HTR-8/SVneo (cell line): ENCODE results near the gene THSD7A.

Experiments used
- DNase-seq: peaks from one replicate; pipeline ENCODE4 v3.0.0; 2011; ENCODE audit warnings: low spot score, mixed read lengths; ENCODE audit not compliant: insufficient read length
- FAIRE-seq: peaks from 2 replicates; lab custom pipeline; 2011; peaks lifted over from hg19 to GRCh38; lab: Jason Lieb, UNC

The THSD7A gene

DNA sequence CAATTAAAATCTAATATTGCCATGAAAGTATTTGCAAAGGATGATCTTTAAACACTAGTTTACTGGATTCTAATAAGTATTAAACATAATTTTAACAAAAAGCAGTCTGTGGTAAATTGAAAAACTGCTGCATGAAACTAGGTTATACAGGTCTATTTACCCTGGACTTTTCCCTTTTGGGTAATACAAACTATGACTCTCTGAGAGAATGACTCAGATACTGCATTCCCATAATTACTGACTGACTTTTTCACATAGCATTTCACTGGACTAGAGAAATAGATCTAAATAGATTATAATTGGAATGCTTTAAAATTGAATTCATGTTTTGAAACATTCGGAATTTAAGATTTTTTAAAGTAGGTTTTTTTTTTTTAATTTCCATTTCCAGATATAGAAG, 395.7 kb downstream of the THSD7A start:
- FAIRE-seq, result no peak
- no peak for DNase-seq

GRCh38 chr7:11434366-11434765, 397.6 kb downstream of the THSD7A start:
- DNase-seq (no peak), FAIRE-seq (no peak)

GRCh38 chr7:11430841-11431240, 401.2 kb downstream of the THSD7A start:
- FAIRE-seq (no peak), DNase-seq (no peak)

DNA sequence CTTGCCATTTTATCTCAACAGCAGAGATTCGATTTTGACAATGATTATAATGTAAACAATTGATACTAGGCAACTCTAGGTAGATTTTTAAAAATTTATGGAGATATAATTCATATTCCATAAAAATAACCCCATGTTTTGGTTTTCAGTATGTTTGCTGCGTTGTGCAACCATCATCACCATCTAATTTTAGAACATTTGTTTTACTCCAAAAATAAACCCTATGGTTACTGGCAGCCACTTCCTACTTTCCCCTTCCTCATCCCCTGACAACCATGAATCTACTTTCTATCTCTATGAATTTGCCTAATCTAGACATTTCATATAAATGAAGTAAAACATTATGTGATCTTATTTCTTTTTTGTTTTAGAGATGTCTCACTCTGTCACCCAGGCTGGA, 401.9 kb downstream of the THSD7A start:
- no peak for DNase-seq
- FAIRE-seq, result no peak

- DNase-seq, result no peak
- FAIRE-seq, result no peak
Measured at GRCh38 chr7:11428877-11429581, 403.0 kb downstream of the THSD7A start.

GRCh38 chr7:11427686-11428273, 404.2 kb downstream of the THSD7A start:
- FAIRE-seq (no peak), DNase-seq (peak; percentile 15)

- FAIRE-seq, result no peak
Measured at GRCh38 chr7:11424006-11424405, 408.0 kb downstream of the THSD7A start.

GRCh38 chr7:11420049-11420448, 411.9 kb downstream of the THSD7A start:
- DNase-seq (no peak), FAIRE-seq (no peak)

More at GRCh38 chr7:11424006-11424405, 408.0 kb downstream of the THSD7A start:
- DNase-seq, result no peak

DNA sequence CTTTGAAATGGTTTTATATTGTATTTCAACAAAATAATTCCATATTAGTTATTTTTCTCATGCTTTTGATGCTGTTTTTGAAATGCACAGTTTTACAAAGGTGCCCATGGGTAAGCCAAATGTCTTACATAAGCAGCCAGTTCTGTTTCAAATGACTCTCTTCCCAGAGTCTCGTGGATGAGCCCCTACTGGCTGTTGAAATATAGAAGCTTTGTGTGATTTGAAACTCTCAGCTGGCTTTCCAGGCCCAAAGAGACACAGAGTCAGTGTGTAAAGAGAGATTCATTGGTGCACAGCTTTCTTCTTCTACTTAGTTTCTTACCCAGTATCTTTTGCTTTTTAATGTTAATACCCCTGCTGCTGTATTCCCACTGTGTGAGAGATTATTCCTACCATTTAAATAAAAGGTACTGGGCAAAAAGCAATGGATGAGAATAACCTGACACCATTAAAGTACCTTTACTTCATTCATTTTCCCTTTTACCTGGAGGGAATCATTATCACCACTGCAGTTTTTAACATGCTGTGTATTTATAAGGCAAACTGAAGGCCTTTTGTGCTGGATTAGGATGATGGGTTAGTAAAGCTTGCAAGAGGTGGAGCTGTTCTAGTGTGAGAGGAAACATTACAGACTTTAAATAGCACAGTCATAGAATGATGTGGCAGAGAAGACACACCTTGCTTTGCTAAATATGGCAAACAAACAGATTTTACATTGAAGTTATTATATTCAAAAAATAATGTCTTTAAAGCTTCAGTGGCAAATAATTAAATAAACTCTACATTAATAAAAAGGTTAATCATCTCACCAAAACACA, 415.1 kb downstream of the THSD7A start:
- no peak for FAIRE-seq
- no peak for DNase-seq

GRCh38 chr7:11415101-11415500, 416.9 kb downstream of the THSD7A start:
- DNase-seq (no peak), FAIRE-seq (no peak)

DNA sequence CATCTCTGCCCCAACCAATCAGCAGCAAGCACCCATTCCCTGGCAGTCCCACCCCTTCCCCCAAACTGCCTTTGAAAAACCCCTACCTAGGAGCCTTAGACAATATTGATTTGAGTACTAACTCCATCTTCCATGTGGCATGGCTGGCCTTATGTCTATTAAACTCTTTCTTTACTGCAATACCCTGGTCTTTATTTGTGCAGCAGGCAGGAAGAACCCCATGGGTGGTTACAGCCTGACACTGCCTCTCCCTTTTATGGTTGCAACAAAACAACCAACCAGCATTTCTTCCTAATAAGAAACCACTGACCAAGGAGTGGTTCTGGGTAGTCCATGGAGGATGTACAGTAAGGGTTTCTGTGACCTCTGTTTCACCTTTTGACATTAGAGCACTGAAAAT, 418.1 kb downstream of the THSD7A start:
- DNase-seq (no peak), FAIRE-seq (no peak)

DNA sequence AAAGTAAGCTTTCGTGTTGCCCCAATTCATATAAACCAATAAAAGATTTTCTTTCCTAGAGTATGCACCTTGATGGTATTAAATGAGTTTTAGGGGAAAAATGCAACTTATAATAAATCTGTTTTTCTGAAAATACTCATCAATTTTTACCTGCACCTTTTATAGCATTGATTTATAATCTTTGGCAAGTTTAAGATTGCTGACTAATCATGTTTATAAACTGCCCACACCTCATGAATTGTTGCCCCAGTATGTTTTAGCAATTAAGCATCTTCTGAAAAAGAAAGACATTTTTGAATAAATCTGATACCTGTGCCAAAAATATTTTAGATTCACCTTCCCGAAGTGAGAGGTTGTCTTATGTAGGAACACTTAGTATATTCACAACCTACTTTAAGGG, 420.0 kb downstream of the THSD7A start:
- no peak for FAIRE-seq
- DNase-seq, result no peak

DNA sequence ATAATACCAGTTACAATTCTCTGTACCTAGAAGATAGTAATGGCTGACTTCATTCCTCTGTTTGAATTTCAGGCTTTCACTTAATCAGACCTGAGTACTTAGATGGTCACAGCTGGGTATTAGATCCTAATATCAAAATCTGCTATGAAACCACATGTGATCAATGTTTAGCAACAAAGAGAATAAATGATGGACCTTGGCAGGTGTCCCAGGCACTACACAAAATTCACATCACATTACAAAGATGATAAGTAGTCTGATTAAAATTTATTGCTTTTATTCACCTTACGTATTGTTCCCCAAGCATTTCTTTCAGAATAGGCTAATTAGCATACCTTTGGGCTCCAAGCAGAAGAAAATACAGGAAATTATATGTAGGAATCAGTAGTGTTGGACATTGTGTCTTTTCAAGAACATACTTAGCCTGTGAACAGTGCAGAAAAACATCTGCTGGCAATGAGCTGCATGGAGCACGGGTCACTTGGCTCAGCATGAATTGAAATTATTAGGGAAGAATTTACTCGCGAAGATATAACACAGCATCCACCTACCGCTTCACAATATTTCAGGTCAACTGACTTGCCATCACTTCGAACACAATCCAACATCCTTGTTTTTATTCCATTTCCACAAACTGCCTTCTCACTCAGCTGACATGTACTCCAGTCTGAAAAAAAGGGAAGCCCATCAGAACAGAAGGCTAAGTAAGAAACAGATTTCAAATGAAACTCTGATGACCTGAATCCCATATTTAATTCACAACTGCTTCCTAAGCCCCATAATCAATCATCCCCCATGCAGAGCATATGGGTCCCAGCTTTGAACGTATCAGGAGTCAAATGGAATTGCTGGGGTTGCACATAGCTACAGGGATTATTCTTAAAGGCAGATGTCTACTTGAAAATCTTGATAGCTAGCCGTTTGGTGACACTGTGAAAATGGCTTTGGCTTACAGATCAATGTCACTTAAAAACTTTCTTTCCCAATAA, 421.0 kb downstream of the THSD7A start:
- FAIRE-seq (no peak), DNase-seq (no peak)

GRCh38 chr7:11404355-11404754, 427.6 kb downstream of the THSD7A start:
- no peak for DNase-seq
- FAIRE-seq, result no peak

DNA sequence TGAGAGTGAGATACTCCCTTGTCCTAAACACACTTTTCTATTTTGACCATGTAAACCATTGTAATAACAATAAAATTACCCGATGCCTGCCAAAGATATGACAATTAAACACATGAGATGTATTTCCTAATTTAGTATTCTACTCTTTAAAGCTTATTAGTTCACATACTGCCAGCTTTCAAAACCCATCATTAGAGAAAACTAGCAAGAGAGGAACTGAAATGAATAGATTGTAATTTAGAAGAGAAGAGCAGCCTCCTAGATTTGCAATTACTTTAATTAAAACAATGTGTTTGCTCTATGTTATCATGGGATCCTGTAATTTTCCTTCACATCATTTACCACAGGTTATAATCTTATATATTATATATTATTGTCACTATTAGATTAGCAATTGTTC, 428.2 kb downstream of the THSD7A start:
- FAIRE-seq (no peak), DNase-seq (no peak)

GRCh38 chr7:11394438-11394837, 437.6 kb downstream of the THSD7A start:
- FAIRE-seq, result no peak
- DNase-seq, result no peak

- DNase-seq (no peak), FAIRE-seq (no peak)
Measured at GRCh38 chr7:11379641-11380040, 452.4 kb downstream of the THSD7A start.

GRCh38 chr7:11376529-11376928, 455.5 kb downstream of the THSD7A start:
- FAIRE-seq (no peak), DNase-seq (no peak)

GRCh38 chr7:11374629-11375028, 457.4 kb downstream of the THSD7A start:
- FAIRE-seq (no peak), DNase-seq (no peak)

GRCh38 chr7:11373546-11374142, 458.4 kb downstream of the THSD7A start:
- DNase-seq (no peak), FAIRE-seq (no peak)
